GM18499 (cell line): ENCODE measurements around the gene CCDC57.

Source experiments
- ATAC-seq: cut with Tn5 transposase; IDR thresholded peaks from one replicate; pipeline ENCODE4 v1.9.1; 2021; ENCODE audit warnings: moderate number of reproducible peaks; ENCODE audit not compliant: insufficient read depth, unreplicated experiment

CCDC57 gene

GRCh38 chr17:82097919-82098168 is 114.8 kb downstream of the CCDC57 start:
- ATAC-seq, result peak; percentile 2

GRCh38 chr17:82097184-82097918 is 115.3 kb downstream of the CCDC57 start:
- no peak for ATAC-seq

GRCh38 chr17:82096709-82097183 is 115.9 kb downstream of the CCDC57 start:
- no peak for ATAC-seq

GRCh38 chr17:82095777-82096708 is 116.6 kb downstream of the CCDC57 start:
- no peak for ATAC-seq

GRCh38 chr17:82094931-82095776 is 117.5 kb downstream of the CCDC57 start:
- ATAC-seq, result no peak

- no peak for ATAC-seq
These were observed 119.5 kb downstream of the CCDC57 start for GRCh38 chr17:82092995-82093751.

GRCh38 chr17:82092628-82092994 is 120.0 kb downstream of the CCDC57 start:
- ATAC-seq, result no peak

- ATAC-seq, result no peak
These were observed 120.5 kb downstream of the CCDC57 start for GRCh38 chr17:82092094-82092586.

GRCh38 chr17:82091264-82092066 is 121.2 kb downstream of the CCDC57 start:
- no peak for ATAC-seq

- ATAC-seq, result no peak
These were observed 121.9 kb downstream of the CCDC57 start for GRCh38 chr17:82090549-82091263.

GRCh38 chr17:82089723-82090548 is 122.7 kb downstream of the CCDC57 start:
- no peak for ATAC-seq

- no peak for ATAC-seq
These were observed 123.6 kb downstream of the CCDC57 start for GRCh38 chr17:82088838-82089722.

- no peak for ATAC-seq
These were observed 124.4 kb downstream of the CCDC57 start for GRCh38 chr17:82087961-82088837.

GRCh38 chr17:82086941-82087906 is 125.4 kb downstream of the CCDC57 start:
- ATAC-seq, result no peak
